C4-2B (cell line): Measurements from ENCODE around the gene SOX5.

Source experiments
- CTCF ChIP-seq: fragments of 450-650 bp; conservative IDR thresholded peaks from 2 replicates; pipeline ENCODE4 v1.5.1; 2017; ENCODE audit warnings: mild to moderate bottlenecking
- ZFX ChIP-seq: fragments of 450-650 bp; IDR thresholded peaks from 2 replicates; pipeline ENCODE4 v1.6.1; 2017

GRCh38 chr12:23885394-23885793 lies 64.1 kb downstream of the SOX5 start:
- no peak for TF ChIP-seq CTCF
- no peak for TF ChIP-seq ZFX
